Measurements from ENCODE around the gene S100A3. TPM values are rescaled to one million over a fixed set of nuclear protein-coding genes. Genes with fewer than 3 reads are reported as not detected.

S100A3 gene
- total and polyA plus RNA-seq, 9 donors: 0.48 to 2.5 (median 1.6) TPM; not detected in 4

DNA sequence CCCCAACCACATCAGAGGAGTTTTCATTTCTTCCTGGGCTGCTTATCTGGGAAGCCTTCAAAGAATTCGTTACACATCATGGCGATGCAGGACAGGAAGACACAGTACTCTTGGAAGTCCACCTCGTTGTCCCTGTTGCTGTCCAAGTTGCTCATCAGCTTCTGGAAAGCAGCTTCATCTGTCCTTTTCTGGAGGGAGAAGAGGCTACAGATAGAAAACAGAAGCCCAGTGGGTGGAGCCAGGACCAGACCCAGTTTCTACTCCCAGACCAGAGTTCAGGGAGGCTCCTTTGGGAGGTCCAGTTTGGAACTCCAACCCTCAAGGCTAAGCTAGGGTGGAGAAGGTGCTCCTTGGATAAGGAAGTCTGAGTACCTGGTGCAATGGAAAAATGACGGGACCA, 5.3 kb downstream of the S100A3 start:
- Histone ChIP-seq H3K4me3 (no peak overlapping the region), H3K36me3 (no peaks in the 10 kb centered on the region), H3K27me3 (no peaks in the 10 kb centered on the region), H3K9me3 (no peaks in the 10 kb centered on the region), H3K27ac (no peak overlapping the region), H3K4me1 (ENCODE audit: insufficient read depth) (peaks cover 22% of the 10 kb centered on the region)
- peak in 1 of 5 donors; percentile 0 for DNase-seq
- intact Hi-C loops (cut with DNase I): no loop called here
- TF ChIP-seq, protein P1, sequence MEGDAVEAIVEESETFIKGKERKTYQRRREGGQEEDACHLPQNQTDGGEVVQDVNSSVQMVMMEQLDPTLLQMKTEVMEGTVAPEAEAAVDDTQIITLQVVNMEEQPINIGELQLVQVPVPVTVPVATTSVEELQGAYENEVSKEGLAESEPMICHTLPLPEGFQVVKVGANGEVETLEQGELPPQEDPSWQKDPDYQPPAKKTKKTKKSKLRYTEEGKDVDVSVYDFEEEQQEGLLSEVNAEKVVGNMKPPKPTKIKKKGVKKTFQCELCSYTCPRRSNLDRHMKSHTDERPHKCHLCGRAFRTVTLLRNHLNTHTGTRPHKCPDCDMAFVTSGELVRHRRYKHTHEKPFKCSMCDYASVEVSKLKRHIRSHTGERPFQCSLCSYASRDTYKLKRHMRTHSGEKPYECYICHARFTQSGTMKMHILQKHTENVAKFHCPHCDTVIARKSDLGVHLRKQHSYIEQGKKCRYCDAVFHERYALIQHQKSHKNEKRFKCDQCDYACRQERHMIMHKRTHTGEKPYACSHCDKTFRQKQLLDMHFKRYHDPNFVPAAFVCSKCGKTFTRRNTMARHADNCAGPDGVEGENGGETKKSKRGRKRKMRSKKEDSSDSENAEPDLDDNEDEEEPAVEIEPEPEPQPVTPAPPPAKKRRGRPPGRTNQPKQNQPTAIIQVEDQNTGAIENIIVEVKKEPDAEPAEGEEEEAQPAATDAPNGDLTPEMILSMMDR (IDR thresholded peaks at IDR 0.05): no peak
- TF ChIP-seq POLR2A (IDR thresholded peaks at IDR 0.05) (no peak), EP300 (IDR thresholded peaks at IDR 0.05) (no peak)
- 49 to 59% (median 57%) methylated on average over 4 of the region's 4 CpGs for WGBS, 3 donors

DNA sequence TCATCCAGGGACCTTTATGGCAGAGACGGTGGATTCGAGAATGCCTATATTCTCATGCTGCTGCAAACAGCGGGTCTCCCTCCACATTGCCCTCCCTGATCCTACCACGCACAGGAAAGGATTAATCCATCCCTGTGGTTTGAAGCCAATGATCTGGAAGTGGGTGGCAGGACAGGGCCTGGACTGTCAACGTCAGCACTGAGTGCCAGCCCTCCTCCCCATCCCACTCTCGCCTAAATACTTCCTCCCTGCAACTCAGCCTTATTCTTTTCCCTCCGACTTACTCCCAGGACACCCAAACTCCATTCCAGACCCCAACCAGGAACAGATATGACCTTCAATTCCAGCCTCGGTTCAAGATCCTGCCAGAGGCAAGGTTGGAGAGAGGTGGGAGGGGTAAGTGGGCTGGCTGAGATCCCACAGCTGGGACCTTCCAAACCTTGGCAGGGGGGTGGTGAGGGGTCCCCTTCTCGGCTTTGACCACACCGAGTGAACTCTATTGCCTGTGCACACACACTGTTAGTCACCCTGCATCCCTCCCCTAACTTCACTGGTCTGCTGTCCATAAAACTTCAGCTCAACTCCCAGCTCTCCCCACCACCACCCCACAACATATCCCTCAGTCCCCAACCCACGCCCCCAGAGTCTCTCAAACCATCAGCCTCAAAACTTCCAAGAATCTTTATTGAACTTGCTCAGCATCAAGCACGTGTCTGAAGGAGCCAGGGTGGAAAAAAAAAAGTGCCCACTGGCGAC, 5.9 kb downstream of the S100A3 start:
- 54 to 61% (median 60%) methylated on average over 13 of the region's 13 CpGs for WGBS, 3 donors
- TF ChIP-seq EP300 (IDR thresholded peaks at IDR 0.05): no peak
- no peak for TF ChIP-seq POLR2A (IDR thresholded peaks at IDR 0.05)
- TF ChIP-seq, protein P1 (IDR thresholded peaks at IDR 0.05): no peak
- Histone ChIP-seq H3K27ac (no peak overlapping the region), H3K4me3 (no peak overlapping the region), H3K27me3 (no peaks in the 10 kb centered on the region), H3K4me1 (ENCODE audit: insufficient read depth) (peaks cover 19% of the 10 kb centered on the region), H3K36me3 (no peaks in the 10 kb centered on the region), H3K9me3 (no peaks in the 10 kb centered on the region)
- intact Hi-C loops (cut with DNase I): no loop called here
- peak in 2 of 5 donors; percentile 25 to 35 for DNase-seq

DNA sequence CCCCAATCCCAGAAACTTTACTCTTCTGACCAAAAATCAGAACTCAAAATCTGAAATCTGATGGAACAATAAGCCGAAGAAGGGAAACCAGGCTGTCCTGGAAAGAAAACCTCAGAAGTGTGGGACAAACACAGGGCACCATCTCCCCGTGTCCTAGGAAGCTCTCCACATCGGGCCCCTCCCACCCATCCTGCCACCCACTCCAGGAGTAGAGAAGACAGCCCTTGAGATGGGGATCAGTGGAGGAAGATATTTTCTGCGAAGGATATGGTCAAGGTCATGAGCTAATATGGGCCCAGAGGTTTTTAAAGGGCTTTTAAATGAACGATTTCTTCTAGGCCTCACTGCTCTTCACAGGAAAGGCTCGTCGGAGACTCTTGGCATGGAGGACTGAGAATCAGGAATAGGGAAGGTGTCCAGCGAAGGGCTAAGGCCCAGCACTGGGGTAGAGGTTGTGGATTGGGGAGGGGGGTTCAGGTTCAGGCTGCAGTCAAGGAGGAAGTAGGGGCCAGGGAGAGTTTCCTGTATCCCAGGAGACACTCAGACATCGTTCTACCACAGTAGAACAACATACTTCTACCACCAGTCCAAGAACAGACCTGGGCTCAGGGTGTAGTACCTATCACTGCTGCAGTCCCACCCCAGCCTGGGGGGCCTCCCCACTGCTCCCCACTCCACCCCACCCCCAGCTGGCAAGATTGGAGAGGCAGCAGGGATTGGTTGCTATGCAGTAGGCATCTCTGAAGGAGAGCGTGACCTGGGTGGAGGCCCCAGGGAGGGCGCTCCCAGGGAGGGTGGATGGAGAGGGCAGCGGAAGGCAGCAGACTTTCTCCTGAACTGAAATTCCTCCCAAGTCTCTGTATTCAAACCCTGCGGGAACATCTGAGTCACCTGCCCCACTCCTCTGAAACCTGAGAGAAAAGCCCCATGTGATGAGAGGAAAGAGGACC, 7.1 kb downstream of the S100A3 start:
- Histone ChIP-seq H3K9me3 (no peaks in the 10 kb centered on the region), H3K4me1 (ENCODE audit: insufficient read depth) (peaks cover 18% of the 10 kb centered on the region), H3K27me3 (no peaks in the 10 kb centered on the region), H3K27ac (no peak overlapping the region), H3K4me3 (no peak overlapping the region), H3K36me3 (no peaks in the 10 kb centered on the region)
- WGBS, 3 donors: 65 to 74% (median 73%) methylated on average over 13 of the region's 13 CpGs
- TF ChIP-seq EP300 (IDR thresholded peaks at IDR 0.05): no peak
- TF ChIP-seq, protein P1 (IDR thresholded peaks at IDR 0.05): no peak
- intact Hi-C loops (cut with DNase I): no loop called here
- DNase-seq: peak in 2 of 5 donors; percentile 6 to 20

DNA sequence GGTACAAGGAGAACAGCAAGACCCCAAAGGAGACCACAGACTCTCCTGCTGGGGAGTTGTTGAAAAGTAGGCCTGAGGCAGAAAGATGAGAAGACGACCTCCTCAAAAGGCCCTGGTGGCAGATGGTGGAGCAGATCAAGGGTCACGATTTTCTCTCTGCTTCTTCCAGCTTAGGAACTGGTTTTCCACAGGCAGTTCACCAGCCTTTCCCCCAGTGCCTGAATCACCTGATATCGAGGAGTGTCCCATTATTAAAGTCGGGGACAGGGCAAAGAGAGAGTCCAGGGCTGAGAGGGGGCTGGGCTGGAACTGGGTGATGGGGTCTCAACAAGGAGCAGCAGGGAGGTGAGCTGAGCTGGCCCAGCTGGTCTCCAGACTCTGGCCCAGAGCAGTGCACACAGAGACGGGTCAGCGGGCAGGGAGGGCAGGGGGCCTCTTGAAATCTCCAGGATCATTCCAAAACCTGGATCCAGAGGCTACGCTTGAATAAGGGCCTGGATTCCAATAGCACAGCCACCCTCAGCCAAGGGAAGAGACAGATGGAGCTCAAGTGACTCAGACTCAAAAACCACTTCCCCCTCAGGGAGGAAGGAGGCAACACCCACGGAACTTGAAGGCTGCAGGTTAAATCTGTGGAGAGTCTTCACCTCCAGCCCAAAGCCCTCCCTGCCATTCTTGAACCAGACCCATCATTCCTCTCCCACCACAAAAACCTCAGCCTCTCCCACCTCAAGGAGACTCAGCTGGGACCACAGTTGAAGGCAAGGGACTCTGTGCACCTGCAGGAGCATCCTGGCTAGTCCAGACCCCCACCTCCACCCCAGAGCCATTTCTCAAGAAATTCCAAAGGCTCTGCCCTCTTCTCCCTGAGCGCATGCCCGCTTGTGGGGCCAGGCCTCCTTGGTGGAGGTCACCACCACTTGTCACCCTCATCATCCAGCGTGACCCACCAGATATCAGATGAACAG, 8.4 kb downstream of the S100A3 start, which contains the start of gene S100A5:
TSS of gene S100A5 (minus strand) at position 541 of the 968 bp plus-strand sequence. CDS start 743 bp downstream, outside the sequence.
- Histone ChIP-seq H3K27me3 (no peaks in the 10 kb centered on the region), H3K4me3 (no peak within 1 kb of the TSS), H3K9me3 (no peaks in the 10 kb centered on the region), H3K4me1 (ENCODE audit: insufficient read depth) (peaks cover 20% of the 10 kb centered on the region), H3K27ac (no peak within 1 kb of the TSS), H3K36me3 (no peaks in the 10 kb centered on the region)
- peak in 2 of 5 donors; percentile 3 to 16 for DNase-seq
- WGBS, 3 donors: 85 to 88% (median 87%) methylated on average over 11 of the region's 11 CpGs
- intact Hi-C loops (cut with DNase I): no loop called here
- TF ChIP-seq EP300 (IDR thresholded peaks at IDR 0.05) (no peak), POLR2A (IDR thresholded peaks at IDR 0.05) (no peak)
- TF ChIP-seq, protein P1 (IDR thresholded peaks at IDR 0.05): no peak
